ENCODE results near the gene BEGAIN. TPM values are rescaled to one million over a fixed set of nuclear protein-coding genes. Genes with fewer than 3 reads are reported as not detected.

The BEGAIN gene
- total and polyA plus RNA-seq, 2 of the 8 experiments (the other 6 are each of a cell fraction or from before 2014, with no cell fraction given): 2.9 to 3.0 TPM

- TF ChIP-seq CHD7 (IDR thresholded peaks at IDR 0.05; ENCODE audit: insufficient replicate concordance, low read length) (no peak), E2F6 (IDR thresholded peaks at IDR 0.05) (no peak), BACH1 (IDR thresholded peaks at IDR 0.05; ENCODE audit: low read length) (no peak), SRF (IDR thresholded peaks at IDR 0.05; ENCODE audit: low read depth, low read length) (no peak)
Observed at GRCh38 chr14:100611811-100612480, 24.7 kb upstream of the BEGAIN start (continued).

Data from H1 (cell line).